Coronary artery (tissue), 2 donors: Measurements from ENCODE around the gene GMEB2.
A peak's percentile ranks its signal among the peaks of the same experiment; 100 is the strongest.

Source experiments
- DNase-seq: peaks from one replicate; pipeline ENCODE4 v3.0.0-alpha.2; 2017; ENCODE audit warnings: low spot score
- H3K27ac ChIP-seq, 2 donors: fragments of 200-600 bp; sonication (generic); one replicate each; pipeline ENCODE4 v1.5.1; 2016 to 2019
- H3K4me3 ChIP-seq: fragments of 200-600 bp; sonication (generic); 2 replicates; pipeline ENCODE4 v1.5.1; 2016; ENCODE audit warnings: mild to moderate bottlenecking, moderate library complexity
- TF ChIP-seq, protein P1 (sequence below): fragments of 200-600 bp; sonication (generic); IDR thresholded peaks from one replicate; pipeline ENCODE4 v1.5.1; 2019; ENCODE audit warnings: antibody characterized with exemption

Gene GMEB2

DNA sequence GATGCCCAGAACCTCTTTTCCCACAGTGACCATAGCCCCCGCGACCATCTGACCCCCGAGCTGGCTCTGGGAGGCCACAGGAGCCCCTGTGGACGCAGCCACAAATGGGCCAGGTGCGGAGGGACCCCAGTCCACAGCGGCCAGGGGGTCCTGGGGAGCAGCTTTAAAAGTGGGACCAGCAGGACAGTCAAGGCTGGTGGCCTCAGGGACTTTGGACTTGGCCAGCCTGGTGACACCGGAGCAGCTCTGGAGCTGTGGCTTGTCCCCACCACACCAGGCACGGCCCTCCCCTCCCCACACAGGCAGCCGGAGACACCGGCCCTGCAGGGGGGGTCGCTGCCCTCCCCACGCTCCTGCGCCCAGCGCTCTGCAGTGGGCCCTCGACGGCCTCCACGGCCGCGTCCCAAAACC is 69.4 kb downstream of the GMEB2 start:
- TF ChIP-seq, protein P1, sequence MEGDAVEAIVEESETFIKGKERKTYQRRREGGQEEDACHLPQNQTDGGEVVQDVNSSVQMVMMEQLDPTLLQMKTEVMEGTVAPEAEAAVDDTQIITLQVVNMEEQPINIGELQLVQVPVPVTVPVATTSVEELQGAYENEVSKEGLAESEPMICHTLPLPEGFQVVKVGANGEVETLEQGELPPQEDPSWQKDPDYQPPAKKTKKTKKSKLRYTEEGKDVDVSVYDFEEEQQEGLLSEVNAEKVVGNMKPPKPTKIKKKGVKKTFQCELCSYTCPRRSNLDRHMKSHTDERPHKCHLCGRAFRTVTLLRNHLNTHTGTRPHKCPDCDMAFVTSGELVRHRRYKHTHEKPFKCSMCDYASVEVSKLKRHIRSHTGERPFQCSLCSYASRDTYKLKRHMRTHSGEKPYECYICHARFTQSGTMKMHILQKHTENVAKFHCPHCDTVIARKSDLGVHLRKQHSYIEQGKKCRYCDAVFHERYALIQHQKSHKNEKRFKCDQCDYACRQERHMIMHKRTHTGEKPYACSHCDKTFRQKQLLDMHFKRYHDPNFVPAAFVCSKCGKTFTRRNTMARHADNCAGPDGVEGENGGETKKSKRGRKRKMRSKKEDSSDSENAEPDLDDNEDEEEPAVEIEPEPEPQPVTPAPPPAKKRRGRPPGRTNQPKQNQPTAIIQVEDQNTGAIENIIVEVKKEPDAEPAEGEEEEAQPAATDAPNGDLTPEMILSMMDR = no peak

DNA sequence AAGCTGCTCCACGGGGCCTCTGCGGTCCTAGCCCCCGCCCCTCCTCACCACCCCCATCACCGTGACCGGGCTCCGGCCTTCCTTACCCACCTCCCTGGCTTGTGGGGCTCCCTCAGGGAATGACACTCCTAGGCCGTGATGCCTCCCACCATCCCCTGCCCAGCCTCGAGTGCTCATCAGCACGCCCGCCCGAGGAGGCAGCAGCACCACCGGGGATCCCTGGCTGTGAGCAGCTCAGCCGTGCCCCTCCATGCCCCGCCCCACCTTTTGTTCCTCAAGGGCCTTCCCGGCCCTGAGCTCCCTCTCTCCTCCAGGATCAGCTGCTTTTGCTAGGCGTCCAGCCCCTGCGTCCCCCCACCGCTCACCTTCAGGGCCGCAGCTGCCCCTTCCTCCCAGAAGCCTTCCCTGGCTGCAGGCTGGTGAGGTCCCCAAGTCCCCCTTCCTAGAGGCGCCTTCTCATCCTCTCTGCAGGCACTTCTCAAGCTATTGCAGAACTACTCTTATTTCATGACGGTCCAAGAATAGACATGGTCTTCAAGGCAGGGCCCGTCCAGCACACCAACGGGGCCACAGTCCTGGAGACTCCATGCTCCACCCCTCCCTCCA is 69.9 kb downstream of the GMEB2 start:
- Histone ChIP-seq H3K27ac (no peak overlapping the region), H3K4me3 (no peak overlapping the region)
- TF ChIP-seq, protein P1 = no peak
- no peak for DNase-seq

More for the DNA sequence above, 69.4 kb downstream of the GMEB2 start:
- Histone ChIP-seq H3K4me3 (no peak overlapping the region), H3K27ac (no peak overlapping the region)
- DNase-seq = no peak

DNA sequence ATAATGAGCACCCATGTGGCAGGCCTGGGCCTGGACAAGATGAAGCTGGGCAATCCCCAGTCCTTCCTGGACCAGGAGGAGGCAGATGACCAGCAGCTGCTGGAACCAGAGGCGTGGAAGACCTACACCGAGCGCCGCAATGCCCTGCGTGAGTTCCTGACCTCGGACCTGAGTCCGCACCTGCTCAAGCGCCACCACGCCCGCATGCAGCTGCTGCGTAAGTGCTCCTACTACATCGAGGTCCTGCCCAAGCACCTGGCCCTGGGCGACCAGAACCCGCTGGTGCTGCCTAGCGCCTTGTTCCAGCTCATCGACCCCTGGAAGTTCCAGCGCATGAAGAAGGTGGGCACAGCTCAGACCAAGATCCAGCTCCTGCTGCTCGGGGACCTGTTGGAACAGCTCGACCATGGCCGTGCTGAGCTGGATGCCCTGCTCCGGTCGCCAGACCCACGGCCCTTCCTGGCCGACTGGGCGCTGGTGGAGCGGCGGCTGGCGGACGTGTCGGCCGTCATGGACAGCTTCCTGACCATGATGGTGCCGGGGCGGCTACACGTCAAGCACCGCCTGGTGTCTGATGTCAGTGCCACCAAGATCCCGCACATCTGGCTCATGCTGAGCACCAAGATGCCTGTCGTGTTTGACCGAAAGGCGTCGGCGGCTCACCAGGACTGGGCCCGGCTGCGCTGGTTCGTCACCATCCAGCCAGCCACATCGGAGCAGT is 71.1 kb downstream of the GMEB2 start:
- Histone ChIP-seq H3K27ac (no peak overlapping the region), H3K4me3 (no peak overlapping the region)
- DNase-seq = no peak
- TF ChIP-seq, protein P1 = no peak

DNA sequence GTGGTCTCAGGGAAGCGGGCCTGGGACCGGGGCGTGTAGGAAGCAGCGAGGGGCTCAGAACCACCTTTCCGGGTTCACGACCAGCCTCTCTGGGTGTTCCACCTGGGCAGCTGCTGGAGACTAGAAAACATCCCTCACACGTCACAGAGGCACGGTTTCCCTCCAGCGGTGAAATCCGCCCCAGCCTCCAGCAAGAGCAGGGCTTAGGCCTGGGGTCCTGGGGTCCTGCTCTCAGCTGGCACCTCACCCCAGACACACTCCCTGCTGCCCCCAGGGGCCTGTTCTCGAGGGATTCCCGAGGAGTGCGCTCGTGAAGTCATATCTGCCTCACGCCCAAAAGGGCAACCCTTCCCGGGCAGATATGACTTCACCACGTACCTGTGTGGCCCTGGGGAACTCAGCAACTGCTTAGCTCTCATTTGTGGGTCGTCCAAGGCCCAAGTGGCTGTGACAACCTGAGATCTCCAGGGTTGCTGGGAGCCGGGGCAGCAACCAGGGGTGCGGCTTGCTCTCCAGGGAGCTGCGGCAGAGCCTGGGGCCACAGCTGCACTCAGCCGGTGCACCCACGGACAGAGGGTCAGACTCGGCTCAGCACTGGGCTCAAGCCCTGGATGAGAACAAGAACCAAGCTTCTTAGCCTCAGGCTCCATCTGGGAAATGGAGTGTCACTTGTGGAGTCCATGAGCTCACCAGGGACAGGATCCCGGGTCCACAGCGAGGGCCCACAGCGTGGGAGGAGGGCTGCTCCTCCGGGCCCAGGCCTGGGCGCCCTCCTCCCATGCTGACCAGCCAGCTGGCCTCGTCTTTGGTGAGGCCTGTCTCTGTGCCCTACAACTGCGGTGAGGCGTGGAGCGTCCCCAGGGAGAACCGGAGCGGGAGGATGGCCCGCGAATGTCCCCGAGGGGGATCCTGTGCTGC is 72.3 kb downstream of the GMEB2 start:
- H3K4me3 ChIP-seq = peak overlapping the region; percentile 77
- no peak overlapping the region for H3K27ac ChIP-seq
- no peak for DNase-seq
- TF ChIP-seq, protein P1 = no peak

DNA sequence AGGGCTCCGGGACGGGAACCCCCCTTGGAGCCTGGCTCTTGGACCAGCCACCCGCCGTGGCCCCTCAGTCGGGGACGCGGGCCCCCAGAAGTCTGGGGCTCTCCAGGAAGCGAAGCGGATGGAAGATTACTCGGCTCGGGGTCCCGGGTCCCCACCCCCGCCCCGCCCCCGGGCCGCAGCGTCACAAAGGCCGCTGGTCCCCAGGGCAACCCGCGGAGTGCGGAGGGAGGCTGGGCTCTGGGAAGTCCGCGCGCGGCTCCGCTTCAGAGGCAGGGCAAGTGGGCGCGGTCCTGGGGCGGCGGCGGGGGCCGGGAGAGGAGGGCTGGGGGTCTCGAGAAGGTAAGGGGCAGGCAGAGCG is 73.0 kb downstream of the GMEB2 start, which contains the start of gene FNDC11:
FNDC11 (plus strand) TSS at position 227 of the 358 bp plus-strand sequence. CDS start 1,505 bp downstream, outside the sequence.
- H3K4me3 ChIP-seq = peak within 1 kb of the TSS; percentile 77
- TF ChIP-seq, protein P1 = no peak
- no peak for DNase-seq
- H3K27ac ChIP-seq = no peak within 1 kb of the TSS

DNA sequence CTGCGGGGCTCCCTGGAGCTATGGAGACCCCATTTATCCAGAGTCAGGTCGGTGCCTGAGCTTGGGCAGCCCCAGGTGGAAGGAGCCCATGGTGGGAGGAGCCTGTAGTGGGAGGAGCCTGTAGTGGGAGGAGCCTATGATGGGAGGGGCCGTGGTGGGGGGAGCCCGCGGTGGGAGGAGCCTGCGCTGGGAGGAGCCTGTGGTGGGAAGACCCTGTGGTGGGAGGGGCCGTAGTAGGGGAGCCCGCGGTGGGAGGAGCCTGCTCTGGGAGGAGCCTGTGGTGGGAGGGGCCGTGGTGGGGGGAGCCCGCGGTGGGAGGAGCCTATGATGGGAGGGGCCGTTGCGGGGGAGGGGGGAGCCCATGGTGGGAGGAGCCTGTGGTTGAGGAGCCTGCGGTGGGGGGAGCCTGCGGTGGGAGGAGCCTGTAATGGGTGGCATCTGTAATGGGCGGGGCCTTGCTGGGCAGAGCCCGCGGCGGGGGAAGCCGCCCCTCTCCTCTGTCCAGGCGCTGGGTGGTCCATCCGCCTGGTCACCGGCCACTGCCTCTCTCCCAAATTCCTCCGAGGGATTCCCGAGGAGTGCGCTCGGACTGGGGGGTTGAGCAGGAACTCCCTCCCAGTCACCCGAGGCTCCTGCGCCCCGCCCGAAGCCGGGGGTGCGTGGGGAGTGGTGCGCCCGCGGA is 73.5 kb downstream of the GMEB2 start:
- Histone ChIP-seq H3K4me3 (peak overlapping the region; percentile 77), H3K27ac (no peak overlapping the region)
- TF ChIP-seq, protein P1 = no peak
- peak; percentile 86 for DNase-seq
